Right lung (tissue), 10 donors: Measurements from ENCODE around the gene FZD8. TPM values are rescaled to one million over a fixed set of nuclear protein-coding genes. Genes with fewer than 3 reads are reported as not detected.
"Not testable (repeated sequence)": the region's sequence is repeated elsewhere in the genome, so short reads cannot be mapped to it uniquely, and the experiment has no call there.

Experiments
- DNase-seq, 2 donors: peaks; one replicate each; pipeline ENCODE4 v3.0.0-alpha.2; 2013
- long read RNA-seq, 8 donors: transcript quantifications; one replicate each; lab custom pipeline, GENCODE V29; 2026
- polyA plus RNA-seq, 5 donors: library from polyadenylated mRNA; unstranded; fragments of 120-200 nt; gene quantifications; one replicate each; pipeline versions ENCODE4 v1.2.1 to v1.2.3, GENCODE V29; 2013; ENCODE audit warnings: inconsistent platforms in 1 of 5, low replicate concordance in 1 of 5; ENCODE audit not compliant: insufficient read length in 5 of 5, insufficient read depth in 1 of 5

Gene FZD8
- 1 to 10 TPM; 2.7 to 7.2 (median 3.7) TPM for polyA plus RNA-seq
- long read RNA-seq, donor 1, full-length matches to known transcripts: 13 of 13 reads
- long read RNA-seq, donor 1, partial matches to known transcripts: 0 of 13 reads
- long read RNA-seq, donor 1, other reads (novel, unspliced or antisense): 0 of 13 reads
- long read RNA-seq, donor 2, full-length matches to known transcripts: 13 of 13 reads
- long read RNA-seq, donor 2, partial matches to known transcripts: 0 of 13 reads
- long read RNA-seq, donor 2, other reads (novel, unspliced or antisense): 0 of 13 reads
- long read RNA-seq, donor 3, full-length matches to known transcripts: 9 of 9 reads
- long read RNA-seq, donor 3, partial matches to known transcripts: 0 of 9 reads
- long read RNA-seq, donor 3, other reads (novel, unspliced or antisense): 0 of 9 reads
- long read RNA-seq, donor 4, full-length matches to known transcripts: 13 of 13 reads
- long read RNA-seq, donor 4, partial matches to known transcripts: 0 of 13 reads
- long read RNA-seq, donor 4, other reads (novel, unspliced or antisense): 0 of 13 reads
- long read RNA-seq, donor 5, full-length matches to known transcripts: 22 of 22 reads
- long read RNA-seq, donor 5, partial matches to known transcripts: 0 of 22 reads
- long read RNA-seq, donor 5, other reads (novel, unspliced or antisense): 0 of 22 reads
- long read RNA-seq, donor 6, full-length matches to known transcripts: 19 of 19 reads
- long read RNA-seq, donor 6, partial matches to known transcripts: 0 of 19 reads
- long read RNA-seq, donor 6, other reads (novel, unspliced or antisense): 0 of 19 reads
- long read RNA-seq, donor 7, full-length matches to known transcripts: 1 of 1 reads
- long read RNA-seq, donor 7, partial matches to known transcripts: 0 of 1 reads
- long read RNA-seq, donor 7, other reads (novel, unspliced or antisense): 0 of 1 reads
- long read RNA-seq, donor 8, full-length matches to known transcripts: 1 of 1 reads
- long read RNA-seq, donor 8, partial matches to known transcripts: 0 of 1 reads
- long read RNA-seq, donor 8, other reads (novel, unspliced or antisense): 0 of 1 reads

- DNase-seq: peak; percentile 87 to 90
Observed at GRCh38 chr10:35642035-35642792, at the start of gene FZD8. Gene FZD8 (minus strand): TSS chr10:35642296. CDS start chr10:35641429, 867 bp downstream.

- DNase-seq: no peak
Observed at GRCh38 chr10:35691522-35692236, 49.6 kb upstream of the FZD8 start.

GRCh38 chr10:35690534-35690933 lies 48.4 kb upstream of the FZD8 start:
- no peak for DNase-seq

GRCh38 chr10:35685858-35686257 lies 43.8 kb upstream of the FZD8 start:
- not testable (repeated sequence) for DNase-seq

- DNase-seq: peak in 1 of 2 donors; percentile 13
Observed at GRCh38 chr10:35685402-35685801, 43.3 kb upstream of the FZD8 start.

- DNase-seq: no peak
Observed at GRCh38 chr10:35684586-35684985, 42.5 kb upstream of the FZD8 start.

GRCh38 chr10:35675846-35676245 lies 33.8 kb upstream of the FZD8 start:
- no peak for DNase-seq

- DNase-seq: no peak
Observed at GRCh38 chr10:35674843-35675242, 32.7 kb upstream of the FZD8 start.

GRCh38 chr10:35668865-35669650 lies 27.0 kb upstream of the FZD8 start:
- DNase-seq: no peak

GRCh38 chr10:35667971-35668370 lies 25.9 kb upstream of the FZD8 start:
- no peak for DNase-seq

GRCh38 chr10:35667270-35667889 lies 25.3 kb upstream of the FZD8 start:
- DNase-seq: no peak

- DNase-seq: no peak
Observed at GRCh38 chr10:35661236-35661635, 19.1 kb upstream of the FZD8 start.

- no peak for DNase-seq
Observed at GRCh38 chr10:35659456-35659855, 17.4 kb upstream of the FZD8 start.

- no peak for DNase-seq
Observed at GRCh38 chr10:35657621-35658020, 15.5 kb upstream of the FZD8 start.

- DNase-seq: no peak
Observed at GRCh38 chr10:35652824-35653223, 10.7 kb upstream of the FZD8 start.

- DNase-seq: no peak
Observed at GRCh38 chr10:35650894-35651293, 8.8 kb upstream of the FZD8 start.

- DNase-seq: no peak
Observed at GRCh38 chr10:35644050-35644950, 2.2 kb upstream of the FZD8 start.
